Activated naive CD4-positive, alpha-beta T cell (primary cell): Measurements from ENCODE around the gene GADD45A.

Experiments
- DNase-seq, 4 experiments: peaks; one replicate each; lab custom pipeline; 2025; lab: John Stamatoyannopoulos, UW

The GADD45A gene

GRCh38 chr1:67689267-67690017 lies 4.4 kb downstream of the GADD45A start:
- no peak for DNase-seq

- no peak for DNase-seq
Measured at GRCh38 chr1:67690018-67690363, 5.0 kb downstream of the GADD45A start.

GRCh38 chr1:67690411-67690810 lies 5.4 kb downstream of the GADD45A start:
- DNase-seq = no peak

GRCh38 chr1:67691712-67692111 lies 6.7 kb downstream of the GADD45A start:
- DNase-seq = no peak

GRCh38 chr1:67695963-67696362 lies 11.0 kb downstream of the GADD45A start:
- DNase-seq = no peak

- no peak for DNase-seq
Measured at GRCh38 chr1:67696708-67697107, 11.7 kb downstream of the GADD45A start.

- DNase-seq = no peak
Measured at GRCh38 chr1:67700220-67700619, 15.2 kb downstream of the GADD45A start.

GRCh38 chr1:67700692-67701410 lies 15.8 kb downstream of the GADD45A start:
- no peak for DNase-seq

GRCh38 chr1:67701876-67702275 lies 16.9 kb downstream of the GADD45A start:
- DNase-seq = no peak

- DNase-seq = no peak
Measured at GRCh38 chr1:67704351-67704750, 19.4 kb downstream of the GADD45A start.

- no peak for DNase-seq
Measured at GRCh38 chr1:67705735-67706453, 20.9 kb downstream of the GADD45A start.

GRCh38 chr1:67708606-67709005 lies 23.6 kb downstream of the GADD45A start:
- DNase-seq = no peak

GRCh38 chr1:67710417-67710816 lies 25.4 kb downstream of the GADD45A start:
- DNase-seq = no peak

- no peak for DNase-seq
Measured at GRCh38 chr1:67711158-67711854, 26.3 kb downstream of the GADD45A start.

- DNase-seq = no peak
Measured at GRCh38 chr1:67711855-67712212, 26.8 kb downstream of the GADD45A start.

GRCh38 chr1:67713057-67713846 lies 28.3 kb downstream of the GADD45A start:
- DNase-seq = no peak

GRCh38 chr1:67715819-67716218 lies 30.8 kb downstream of the GADD45A start:
- DNase-seq = no peak

GRCh38 chr1:67716800-67717199 lies 31.8 kb downstream of the GADD45A start:
- DNase-seq = no peak

GRCh38 chr1:67717876-67718275 lies 32.9 kb downstream of the GADD45A start:
- no peak for DNase-seq

- DNase-seq = no peak
Measured at GRCh38 chr1:67719329-67720196, 34.6 kb downstream of the GADD45A start.

- DNase-seq = no peak
Measured at GRCh38 chr1:67721112-67721511, 36.1 kb downstream of the GADD45A start.
